GM18868 (cell line): ENCODE measurements around the gene PTDSS2.
"Not testable (repeated sequence)": the region's sequence is repeated elsewhere in the genome, so short reads cannot be mapped to it uniquely, and the experiment has no call there.

Source experiments
- ATAC-seq: cut with Tn5 transposase; IDR thresholded peaks from one replicate; pipeline ENCODE4 v1.9.1; 2021; ENCODE audit warnings: mild to moderate bottlenecking, moderate library complexity; ENCODE audit not compliant: unreplicated experiment

The PTDSS2 gene

DNA sequence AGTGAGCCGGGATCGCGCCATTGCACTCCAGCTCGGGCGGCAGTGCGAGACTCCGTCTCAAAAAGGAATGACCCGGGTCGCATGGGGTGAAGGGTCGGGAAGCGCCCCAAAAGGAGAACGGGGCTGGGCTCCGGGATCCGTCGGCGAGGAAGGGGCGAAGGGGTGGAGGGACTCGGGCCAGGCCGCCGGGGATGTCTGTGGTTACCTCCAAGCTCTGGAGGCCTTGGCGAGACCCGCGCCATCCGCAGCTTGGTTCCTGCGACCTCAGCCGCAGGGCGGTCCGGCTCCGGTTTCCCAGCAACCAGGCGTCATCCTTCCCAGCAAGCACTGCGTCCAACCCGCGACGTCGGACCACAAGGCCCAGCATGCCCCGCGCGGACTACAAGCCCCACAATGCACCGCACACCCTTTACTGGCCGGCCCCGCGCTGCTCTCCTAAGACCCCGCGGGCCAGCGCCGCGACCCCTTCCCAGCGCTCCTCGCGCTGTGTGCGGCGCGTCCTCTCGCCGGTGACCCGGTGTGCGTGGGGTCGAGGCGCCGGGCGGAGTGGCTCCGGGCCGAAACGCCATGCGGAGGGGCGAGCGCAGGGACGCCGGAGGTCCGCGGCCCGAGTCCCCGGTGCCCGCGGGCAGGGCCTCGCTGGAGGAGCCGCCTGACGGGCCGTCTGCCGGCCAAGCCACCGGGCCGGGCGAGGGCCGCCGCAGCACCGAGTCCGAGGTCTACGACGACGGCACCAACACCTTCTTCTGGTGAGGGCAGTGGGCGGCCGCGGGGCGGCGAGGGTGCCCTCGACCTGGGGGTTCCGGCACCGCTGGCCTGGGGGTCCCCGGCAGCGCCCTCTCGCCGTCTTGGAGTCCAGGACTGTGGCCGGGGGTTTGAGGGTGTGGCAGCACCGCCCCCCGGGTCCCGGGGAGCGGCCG lies at the start of gene PTDSS2:
Gene PTDSS2, plus strand, starts transcription at position 391 of the 920 bp plus-strand sequence. Its CDS starts 177 bp downstream, at position 568.
- peak; percentile 78 for ATAC-seq

GRCh38 chr11:401196-401595 lies 48.9 kb upstream of the PTDSS2 start:
- ATAC-seq = not testable (repeated sequence)

GRCh38 chr11:403021-403760 lies 46.9 kb upstream of the PTDSS2 start:
- no peak for ATAC-seq

DNA sequence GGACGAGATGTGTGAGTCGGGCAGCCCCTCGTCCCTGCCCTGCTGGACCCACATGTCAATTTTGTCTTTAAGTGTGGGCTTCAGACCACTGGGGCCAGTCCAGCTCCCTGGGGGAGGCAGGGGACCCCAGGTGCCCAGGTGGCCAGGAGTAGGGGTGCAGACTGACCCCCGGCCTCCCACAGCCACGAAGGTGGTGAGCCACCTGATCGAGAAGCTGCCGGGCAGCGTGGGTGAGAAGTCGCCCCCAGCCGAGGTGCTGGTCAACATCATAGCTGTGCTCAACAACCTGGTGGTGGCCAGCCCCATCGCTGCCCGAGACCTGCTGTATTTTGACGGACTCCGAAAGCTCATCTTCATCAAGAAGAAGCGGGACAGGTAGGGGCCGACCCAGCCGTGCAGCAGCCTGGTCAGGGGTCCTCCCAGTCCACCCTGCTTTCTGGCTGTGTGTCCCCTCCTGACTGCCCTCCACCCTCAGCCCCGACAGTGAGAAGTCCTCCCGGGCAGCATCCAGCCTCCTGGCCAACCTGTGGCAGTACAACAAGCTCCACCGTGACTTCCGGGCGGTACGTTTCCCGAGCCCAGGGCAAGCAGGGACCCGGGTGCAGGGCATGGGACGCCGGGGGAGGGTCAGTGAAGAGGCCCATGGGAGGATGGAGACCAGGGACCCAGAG lies 46.2 kb upstream of the PTDSS2 start:
- ATAC-seq = no peak

DNA sequence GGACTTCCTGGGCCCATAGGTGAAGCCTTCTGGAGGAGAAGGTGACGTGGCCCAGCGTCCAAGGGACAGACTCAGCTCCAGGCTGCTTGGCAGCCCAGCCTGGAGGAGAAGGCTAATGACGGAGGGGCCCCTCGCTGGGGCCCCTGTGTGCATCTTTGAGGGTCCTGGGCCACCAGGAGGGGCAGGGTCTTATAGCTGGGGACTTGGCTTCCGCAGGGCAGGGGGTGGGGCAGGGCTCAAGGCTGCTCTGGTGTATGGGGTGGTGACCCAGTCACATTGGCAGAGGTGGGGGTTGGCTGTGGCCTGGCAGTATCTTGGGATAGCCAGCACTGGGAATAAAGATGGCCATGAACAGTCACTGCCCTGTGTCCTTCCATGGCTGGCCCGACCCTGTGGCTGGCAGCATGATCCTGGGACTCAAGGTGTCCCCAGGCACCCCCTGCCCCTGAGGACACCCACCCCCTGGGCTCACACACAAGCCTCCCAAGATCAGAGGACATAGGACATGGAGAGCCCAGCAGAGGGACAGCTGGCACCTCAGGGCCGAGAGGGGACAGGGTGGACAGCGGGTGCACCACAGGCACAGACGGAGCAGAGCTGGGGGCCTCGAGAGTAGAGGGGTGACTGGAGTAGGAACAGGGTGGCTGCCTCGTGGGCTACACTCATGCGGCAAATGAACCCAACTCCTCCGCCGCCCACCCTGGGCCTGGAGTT lies 45.4 kb upstream of the PTDSS2 start:
- no peak for ATAC-seq

GRCh38 chr11:405323-405953 lies 44.6 kb upstream of the PTDSS2 start:
- no peak for ATAC-seq

DNA sequence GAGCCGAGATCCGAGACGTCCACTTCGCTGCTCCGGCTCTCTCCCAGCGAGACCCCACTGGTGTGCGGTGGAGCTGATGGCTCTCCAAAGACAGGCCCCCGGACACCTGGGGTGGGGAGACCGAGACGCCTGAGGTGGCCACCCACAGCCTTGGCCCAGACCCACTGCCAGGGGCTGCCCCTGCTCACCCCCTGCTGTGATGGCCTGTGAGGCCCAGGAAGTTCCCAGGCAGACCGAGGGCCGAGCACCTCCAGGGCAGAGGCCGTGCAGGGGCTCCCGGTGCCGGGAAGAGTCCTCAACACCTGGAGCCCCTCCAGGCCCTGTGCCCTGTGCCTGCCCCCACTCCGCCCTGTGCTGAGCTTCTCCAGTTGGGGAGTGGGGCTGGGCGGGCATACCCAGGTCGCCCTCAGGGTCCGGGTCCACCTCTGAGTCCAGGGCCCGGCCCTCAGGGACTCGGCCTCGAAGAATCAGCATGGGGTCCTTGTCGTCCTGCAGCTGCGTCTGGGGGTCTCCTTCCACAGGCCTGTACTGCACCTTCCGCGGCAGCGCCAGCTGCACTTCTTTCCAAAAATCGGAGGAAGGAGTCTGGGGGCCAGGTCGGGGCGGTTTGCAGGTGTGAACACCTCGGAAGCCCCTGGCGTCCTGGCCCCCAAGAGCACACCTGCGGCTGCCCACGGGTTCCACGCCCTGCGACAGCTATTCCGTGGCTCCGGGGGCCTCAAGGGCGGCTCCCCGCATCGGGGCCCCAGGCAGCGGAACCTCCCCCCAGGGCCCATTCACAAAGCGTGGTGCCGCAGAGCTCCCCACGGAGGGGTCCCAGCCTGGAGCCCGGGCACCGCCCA lies 43.9 kb upstream of the PTDSS2 start:
- ATAC-seq = no peak

GRCh38 chr11:406796-407650 lies 43.1 kb upstream of the PTDSS2 start:
- peak; percentile 69 for ATAC-seq

GRCh38 chr11:407651-408123 lies 42.4 kb upstream of the PTDSS2 start:
- no peak for ATAC-seq

DNA sequence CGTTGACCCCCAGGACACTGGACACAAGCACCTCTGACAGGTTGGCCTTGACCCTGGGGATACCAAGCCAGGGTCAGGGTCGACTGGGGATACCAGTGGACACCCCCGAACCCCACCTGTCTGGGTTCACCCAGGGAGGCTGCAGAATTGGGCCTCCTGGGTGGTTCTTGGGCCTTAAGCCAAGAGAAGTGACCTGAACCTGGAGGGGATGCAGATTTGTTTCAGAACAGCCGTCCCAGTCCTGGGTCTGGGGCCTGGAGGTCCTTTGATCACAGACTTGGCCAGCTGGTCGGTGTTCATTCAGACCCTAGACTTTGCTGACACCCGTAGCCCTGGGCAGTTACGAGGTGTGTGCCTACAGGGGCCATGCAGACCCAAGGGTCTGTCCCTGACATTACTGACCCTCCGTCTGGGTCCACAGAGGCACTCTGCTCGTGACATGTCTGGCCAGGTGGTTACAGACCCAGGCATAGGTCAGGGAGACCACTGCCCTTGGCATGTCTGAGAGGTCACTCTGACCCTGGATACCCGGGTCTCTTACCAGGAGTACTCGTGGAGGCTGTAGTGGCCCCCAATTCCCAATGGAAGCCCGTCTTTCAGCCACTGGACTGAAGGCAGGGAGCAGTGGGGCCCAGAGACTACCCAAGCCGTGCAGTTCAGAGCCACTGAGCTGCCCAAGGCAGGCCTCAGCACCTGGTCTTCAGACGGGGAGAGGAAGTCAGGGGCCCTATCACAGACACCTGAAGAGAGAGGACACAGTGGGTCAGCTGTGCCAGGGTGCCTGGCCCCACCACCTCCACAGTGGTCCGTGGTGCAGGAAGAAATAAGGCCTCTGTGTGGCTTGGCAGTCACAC lies 41.7 kb upstream of the PTDSS2 start:
- no peak for ATAC-seq

- no peak for ATAC-seq
Observed at GRCh38 chr11:409008-409599, 41.0 kb upstream of the PTDSS2 start.

- ATAC-seq = no peak
Observed at GRCh38 chr11:409600-410483, 40.2 kb upstream of the PTDSS2 start.

DNA sequence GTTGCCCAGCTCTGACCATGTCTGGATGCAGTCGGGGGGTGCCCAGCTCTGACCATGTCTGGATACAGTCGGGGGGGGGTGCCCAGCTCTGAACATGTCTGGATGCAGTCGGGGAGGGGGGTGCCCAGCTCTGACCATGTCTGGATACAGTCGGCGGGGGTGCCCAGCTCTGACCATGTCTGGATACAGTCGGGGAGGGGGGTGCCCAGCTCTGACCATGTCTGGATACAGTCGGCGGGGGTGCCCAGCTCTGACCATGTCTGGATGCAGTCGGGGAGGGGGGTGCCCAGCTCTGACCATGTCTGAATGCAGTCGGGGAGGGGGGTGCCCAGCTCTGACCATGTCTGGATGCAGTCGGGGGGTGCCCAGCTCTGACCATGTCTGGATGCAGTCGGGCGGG lies 39.4 kb upstream of the PTDSS2 start:
- ATAC-seq = not testable (repeated sequence)

GRCh38 chr11:411520-411919 lies 38.6 kb upstream of the PTDSS2 start:
- ATAC-seq = not testable (repeated sequence)

DNA sequence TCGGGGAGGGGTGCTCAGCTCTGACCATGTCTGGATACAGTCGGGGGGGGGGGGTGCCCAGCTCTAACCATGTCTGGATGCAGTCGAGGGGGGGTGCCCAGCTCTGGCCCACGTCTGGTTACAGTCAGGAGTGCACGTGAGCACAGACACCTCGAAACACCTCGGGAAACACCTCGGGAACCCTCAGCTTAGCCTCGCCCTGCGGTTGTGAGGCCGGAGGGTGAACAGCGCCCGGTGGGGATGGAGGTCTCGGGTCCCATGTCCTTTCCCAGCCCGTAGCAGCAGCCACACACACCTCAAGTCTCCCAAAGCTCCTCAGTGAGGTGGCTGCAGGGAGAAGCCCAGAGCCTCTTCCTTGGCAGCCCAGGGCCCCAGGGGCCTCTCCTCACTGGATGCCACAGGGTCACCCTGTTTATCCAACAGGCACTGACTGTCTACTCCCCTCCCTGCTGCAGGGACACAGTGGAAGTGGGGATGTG lies 37.4 kb upstream of the PTDSS2 start:
- no peak for ATAC-seq
